CD14-positive monocyte (primary cell): ENCODE data around the gene ADAMTSL1. TPM values are rescaled to one million over a fixed set of nuclear protein-coding genes. Genes with fewer than 3 reads are reported as not detected.

Experiments
- DNase-seq, 3 donors: peaks; one replicate each; pipeline ENCODE4 v3.0.0-alpha.2; 2011 to 2022
- H2AFZ ChIP-seq: 2 replicates; pipeline ENCODE4 v1.6.0; 2012; ENCODE audit warnings: mild to moderate bottlenecking, low read depth, low read length, inconsistent platforms; ENCODE audit not compliant: insufficient read depth, poor library complexity, severe bottlenecking
- H3K27ac ChIP-seq, 2 donors: 1 replicate in 1 of 2; 2 replicates in 1 of 2; pipeline ENCODE4 v1.5.1; 2012 to 2013; ENCODE audit warnings: low read length in 2 of 2, control low read depth in 1 of 2, inconsistent platforms in 1 of 2, low read depth in 1 of 2, mild to moderate bottlenecking in 1 of 2
- H3K27me3 ChIP-seq, 2 donors: one replicate each; pipeline versions ENCODE4 v1.6.0 to v1.6.1; 2011 to 2013; ENCODE audit warnings: low read length in 2 of 2; ENCODE audit not compliant: control insufficient read depth in 2 of 2, insufficient read depth in 2 of 2
- H3K36me3 ChIP-seq, 2 donors: replicated peaks in 1 of 2; 1 replicate in 1 of 2; 2 replicates in 1 of 2; pipeline versions ENCODE4 v1.5.1 to v1.6.1; 2012 to 2013; ENCODE audit warnings: low read length in 2 of 2, control low read depth in 1 of 2, inconsistent platforms in 1 of 2, mild to moderate bottlenecking in 1 of 2; ENCODE audit not compliant: insufficient read depth in 2 of 2, control insufficient read depth in 1 of 2
- H3K4me1 ChIP-seq, 2 donors: 1 replicate in 1 of 2; 2 replicates in 1 of 2; pipeline versions ENCODE4 v1.5.1 to v1.6.1; 2012 to 2013; ENCODE audit warnings: low read length in 2 of 2, control low read depth in 1 of 2, inconsistent platforms in 1 of 2, mild to moderate bottlenecking in 1 of 2, moderate library complexity in 1 of 2; ENCODE audit not compliant: insufficient read depth in 2 of 2, control insufficient read depth in 1 of 2
- H3K4me2 ChIP-seq: replicated peaks from 2 replicates; pipeline ENCODE3; 2012; ENCODE audit warnings: low read length, moderate library complexity, mild to moderate bottlenecking; ENCODE audit not compliant: poor library complexity, severe bottlenecking; ENCODE audit errors: extremely low read depth
- H3K4me3 ChIP-seq, 3 experiments: fragments of 200-600 bp in 1 of 3; sonication (generic) in 1 of 3; replicated peaks in 1 of 3; 1 replicate in 2 of 3; 2 replicates in 1 of 3; pipeline ENCODE4 v1.5.1; 2011 to 2013; ENCODE audit warnings: low read length in 3 of 3, mild to moderate bottlenecking in 3 of 3, control low read depth in 2 of 3, low read depth in 2 of 3, inconsistent platforms in 1 of 3, moderate library complexity in 1 of 3
- H3K79me2 ChIP-seq: 2 replicates; pipeline ENCODE4 v1.6.0; 2012; ENCODE audit warnings: mild to moderate bottlenecking, control low read depth, inconsistent platforms, low read length, moderate library complexity; ENCODE audit not compliant: insufficient read depth
- H3K9ac ChIP-seq: 2 replicates; pipeline ENCODE4 v1.6.0; 2017; ENCODE audit warnings: low read length, mild to moderate bottlenecking; ENCODE audit not compliant: insufficient read depth, poor library complexity, severe bottlenecking
- H3K9me3 ChIP-seq, 2 donors: replicated peaks in 1 of 2; 1 replicate in 1 of 2; 2 replicates in 1 of 2; pipeline versions ENCODE4 v1.5.1 to v1.6.1; 2012 to 2013; ENCODE audit warnings: low read length in 2 of 2, control low read depth in 1 of 2; ENCODE audit not compliant: control insufficient read depth in 1 of 2, insufficient read depth in 1 of 2
- H4K20me1 ChIP-seq: 2 replicates; pipeline ENCODE4 v1.6.0; 2012; ENCODE audit warnings: mild to moderate bottlenecking, low read length, control low read depth, moderate library complexity; ENCODE audit not compliant: insufficient read depth
- H3K27ac Mint-ChIP-seq, 7 donors: one replicate each; pipeline ENCODE4 v1.8.0; 2020; ENCODE audit warnings: mild to moderate bottlenecking in 7 of 7, mixed read lengths in 7 of 7, moderate library complexity in 6 of 7, inconsistent platforms in 2 of 7
- H3K27me3 Mint-ChIP-seq, 3 donors: one replicate each; pipeline ENCODE4 v1.8.0; 2021 to 2022; ENCODE audit warnings: low read depth in 3 of 3, mild to moderate bottlenecking in 3 of 3, mixed read lengths in 3 of 3, moderate library complexity in 3 of 3, inconsistent platforms in 1 of 3
- H3K36me3 Mint-ChIP-seq, 2 donors: one replicate each; pipeline ENCODE4 v1.8.0; 2020; ENCODE audit warnings: mixed read lengths in 2 of 2, inconsistent platforms in 1 of 2, mild to moderate bottlenecking in 1 of 2
- H3K4me1 Mint-ChIP-seq: one replicate; pipeline ENCODE4 v1.8.0; 2020; ENCODE audit warnings: mild to moderate bottlenecking, mixed read lengths
- H3K4me3 Mint-ChIP-seq, 2 donors: one replicate each; pipeline ENCODE4 v1.8.0; 2020; ENCODE audit warnings: mild to moderate bottlenecking in 2 of 2, mixed read lengths in 2 of 2, moderate library complexity in 1 of 2
- H3K9me3 Mint-ChIP-seq, 7 donors: one replicate each; pipeline ENCODE4 v1.8.0; 2020 to 2022; ENCODE audit warnings: mixed read lengths in 7 of 7, mild to moderate bottlenecking in 6 of 7, moderate library complexity in 6 of 7, inconsistent platforms in 2 of 7
- CTCF ChIP-seq: fragments of 200-600 bp; IDR thresholded peaks from one replicate; pipeline ENCODE4 v1.8.0; 2022; ENCODE audit warnings: antibody characterized with exemption, mild to moderate bottlenecking
- WGBS: methylation state at CpG from one replicate; pipeline ENCODE4 v1.1.5; 2013; ENCODE audit warnings: missing lambda C conversion rate; ENCODE audit not compliant: insufficient coverage; 5-methylcytosine and 5-hydroxymethylcytosine counted together
- intact Hi-C, 2 donors: fragments of 100-400 bp; cut with micrococcal nuclease; formaldehyde crosslinking; loops; one replicate each; pipeline versions ENCODE4 v1.15.0 to v1.15.1; 2023
- polyA plus RNA-seq, 3 donors: library from polyadenylated mRNA; depleted of rRNA in 1 of 3; unstranded in 2 of 3; stranded (reverse) in 1 of 3; fragments of 300-500 nt in 2 of 3; fragments of >200 nt in 1 of 3; fragmentation: Illumina TruSeq in 2 of 3; gene quantifications; 1 replicate in 2 of 3; 2 replicates in 1 of 3; pipeline ENCODE4 v1.2.3, GENCODE V29; 2012 to 2021

The ADAMTSL1 gene
- polyA plus RNA-seq, 3 donors = not detected

- no peak overlapping the region for H3K27ac Mint-ChIP-seq
- WGBS = 100% methylated on average over 1 of the region's 2 CpGs
Observed at GRCh38 chr9:18786911-18787650, 313.1 kb downstream of the ADAMTSL1 start.

GRCh38 chr9:18788256-18788655, 314.3 kb downstream of the ADAMTSL1 start:
- intact Hi-C loops = no loop called here
- DNase-seq = no peak
- Histone ChIP-seq H2AFZ (no peak overlapping the region), H3K27ac (no peak overlapping the region), H3K79me2 (no peaks in the 10 kb centered on the region), H3K4me1 (no peaks in the 10 kb centered on the region), H3K4me3 (no peak overlapping the region), H3K9ac (no peak overlapping the region), H3K9me3 (no peaks in the 10 kb centered on the region), H3K36me3 (no peaks in the 10 kb centered on the region), H3K4me2 (no peak overlapping the region), H4K20me1 (no peaks in the 10 kb centered on the region), H3K27me3 (no peaks in the 10 kb centered on the region)
- H3K4me1 Mint-ChIP-seq = no peaks in the 10 kb centered on the region
- peaks cover 0 to 4% (median 0%) of the 10 kb centered on the region in 7 donors for H3K9me3 Mint-ChIP-seq
- no peak for TF ChIP-seq CTCF
- H3K27me3 Mint-ChIP-seq = peaks cover 0 to 2% (median 0%) of the 10 kb centered on the region in 3 donors
- H3K4me3 Mint-ChIP-seq = no peak overlapping the region
- no peak overlapping the region for H3K27ac Mint-ChIP-seq
- no peaks in the 10 kb centered on the region for H3K36me3 Mint-ChIP-seq
- 87% methylated on average over 6 of the region's 10 CpGs for WGBS

More at GRCh38 chr9:18786911-18787650, 313.1 kb downstream of the ADAMTSL1 start:
- H3K9ac ChIP-seq = no peak overlapping the region
- Mint-ChIP-seq H3K27me3 (peaks cover 0 to 2% (median 0%) of the 10 kb centered on the region in 3 donors), H3K4me1 (no peaks in the 10 kb centered on the region), H3K4me3 (no peak overlapping the region), H3K36me3 (no peaks in the 10 kb centered on the region), H3K9me3 (peaks cover 0 to 4% (median 0%) of the 10 kb centered on the region in 7 donors)
- no peaks in the 10 kb centered on the region for H4K20me1 ChIP-seq
- no peak for DNase-seq
- H3K36me3 ChIP-seq = no peaks in the 10 kb centered on the region
- H3K4me1 ChIP-seq = no peaks in the 10 kb centered on the region
- no peaks in the 10 kb centered on the region for H3K9me3 ChIP-seq
- intact Hi-C loops = no loop called here
- H3K27me3 ChIP-seq = no peaks in the 10 kb centered on the region
- H3K4me3 ChIP-seq = no peak overlapping the region
- H3K4me2 ChIP-seq = no peak overlapping the region
- no peak overlapping the region for H3K27ac ChIP-seq
- no peak overlapping the region for H2AFZ ChIP-seq
- no peak for TF ChIP-seq CTCF
- H3K79me2 ChIP-seq = no peaks in the 10 kb centered on the region
